HTR-8/SVneo (cell line): ENCODE measurements around the gene ZYX.

Experiments used
- DNase-seq: peaks from one replicate; pipeline ENCODE4 v3.0.0; 2011; ENCODE audit warnings: low spot score, mixed read lengths; ENCODE audit not compliant: insufficient read length
- FAIRE-seq: peaks from 2 replicates; lab custom pipeline; 2011; peaks lifted over from hg19 to GRCh38; lab: Jason Lieb, UNC

The ZYX gene

DNA sequence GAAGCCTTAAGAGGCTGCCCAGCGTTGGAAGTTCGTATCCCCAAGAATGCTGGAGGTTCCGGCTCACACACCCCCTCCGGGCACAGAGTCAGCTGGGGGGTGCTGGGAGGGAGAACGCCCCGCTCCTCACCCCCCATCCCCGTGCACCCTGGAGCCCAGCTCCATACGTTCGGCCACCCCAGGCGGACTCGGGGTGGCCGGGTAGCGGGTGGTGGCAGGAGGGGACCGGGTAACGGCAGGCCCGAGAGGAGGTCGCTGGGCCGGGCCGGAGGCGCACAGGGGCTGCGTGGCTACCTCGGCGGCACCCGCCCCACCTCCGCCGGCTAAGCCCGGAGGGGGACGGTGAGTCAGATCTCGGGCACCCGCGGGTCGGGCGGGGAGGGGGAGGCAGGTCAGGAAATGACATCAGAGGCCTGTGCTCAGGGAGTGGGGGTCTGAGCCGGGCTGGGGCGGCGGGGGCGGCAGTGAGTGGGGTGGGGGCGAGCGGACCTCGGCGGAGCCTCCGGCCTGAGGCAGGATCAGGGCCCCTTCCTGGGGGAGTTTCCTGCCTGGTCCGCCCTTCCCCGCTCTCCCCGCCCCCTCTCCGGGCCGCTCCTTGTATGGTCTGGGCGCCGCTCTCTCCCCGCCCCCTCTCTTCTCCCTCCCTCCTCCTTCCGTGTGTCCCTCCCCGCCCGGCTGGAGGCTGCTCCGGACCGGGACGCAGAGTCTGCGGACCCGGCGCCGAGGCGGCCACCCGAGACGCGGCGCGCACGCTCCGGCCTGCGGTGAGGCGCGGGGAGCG, at the start of gene ZYX:
TSS of gene ZYX (plus strand) at position 700 of the 781 bp plus-strand sequence. CDS start 227 bp downstream, outside the sequence.
- DNase-seq = peak; percentile 86
- FAIRE-seq = no peak

DNA sequence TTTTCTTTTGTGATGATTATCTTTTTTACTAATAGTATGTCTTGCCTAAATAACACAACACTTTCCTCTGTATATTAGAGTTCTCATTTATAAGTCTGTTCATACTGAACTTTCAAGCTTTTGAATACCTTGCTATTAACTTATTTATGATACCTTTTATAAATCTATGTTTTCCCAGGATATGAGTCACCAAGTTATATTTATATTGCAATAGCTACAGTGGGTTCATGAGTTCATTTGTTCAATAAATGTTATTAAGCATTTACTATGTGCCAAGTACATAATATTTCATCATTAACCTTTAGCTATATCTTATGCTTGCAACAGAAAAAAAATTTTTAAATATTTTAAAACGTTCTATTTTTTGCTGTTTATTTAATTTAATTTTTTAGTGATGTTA, 46.9 kb upstream of the ZYX start:
- no peak for FAIRE-seq

GRCh38 chr7:143337216-143337615, 43.9 kb upstream of the ZYX start:
- no peak for FAIRE-seq
- no peak for DNase-seq

More for the DNA sequence above, 46.9 kb upstream of the ZYX start:
- no peak for DNase-seq

DNA sequence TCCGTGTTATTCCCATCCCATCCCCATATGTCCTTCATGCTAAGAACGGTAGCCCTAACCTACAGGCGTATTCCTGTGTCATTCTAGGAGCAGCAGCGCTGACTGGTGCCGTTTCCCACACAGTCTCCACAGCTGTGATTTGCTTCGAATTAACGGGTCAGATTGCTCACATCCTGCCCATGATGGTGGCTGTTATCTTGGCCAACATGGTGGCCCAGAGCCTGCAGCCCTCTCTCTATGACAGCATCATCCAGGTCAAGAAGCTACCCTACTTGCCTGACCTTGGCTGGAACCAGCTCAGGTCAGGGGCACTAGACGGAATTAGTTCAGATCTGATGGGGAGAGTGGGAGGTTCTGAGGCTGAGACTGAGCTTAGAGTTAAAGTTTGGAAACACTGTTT, 39.3 kb upstream of the ZYX start:
- FAIRE-seq = no peak
- DNase-seq = no peak

GRCh38 chr7:143343596-143343995, 37.5 kb upstream of the ZYX start:
- no peak for FAIRE-seq
- no peak for DNase-seq

- DNase-seq (no peak), FAIRE-seq (no peak)
These were observed 35.7 kb upstream of the ZYX start for GRCh38 chr7:143345428-143345900.

DNA sequence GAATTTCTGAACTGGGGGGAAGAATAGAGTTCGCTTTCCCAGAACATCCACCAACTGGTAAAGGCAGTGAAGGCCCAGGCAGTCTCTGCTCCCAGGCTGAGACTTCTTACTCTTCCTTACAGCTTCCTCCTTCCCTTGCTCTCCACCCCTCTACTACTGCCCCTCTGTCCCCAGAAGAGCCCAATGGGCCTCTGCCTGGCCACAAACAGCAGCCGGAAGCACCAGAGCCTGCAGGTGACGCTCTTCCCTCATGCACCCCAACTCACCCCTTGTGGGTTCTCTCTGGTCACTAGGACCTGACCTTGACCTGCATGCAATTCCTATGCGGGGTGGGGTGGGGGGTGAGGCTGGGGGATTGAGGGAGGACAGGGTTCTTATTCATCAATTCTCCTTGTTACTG, 35.1 kb upstream of the ZYX start:
- no peak for FAIRE-seq
- no peak for DNase-seq

- DNase-seq = no peak
- no peak for FAIRE-seq
These were observed 33.2 kb upstream of the ZYX start for GRCh38 chr7:143347950-143348349.

GRCh38 chr7:143351060-143351459, 30.1 kb upstream of the ZYX start:
- FAIRE-seq = no peak

GRCh38 chr7:143351574-143351973, 29.6 kb upstream of the ZYX start:
- DNase-seq = no peak
- no peak for FAIRE-seq

More at GRCh38 chr7:143351060-143351459, 30.1 kb upstream of the ZYX start:
- no peak for DNase-seq

- DNase-seq = no peak
- FAIRE-seq = no peak
These were observed 28.6 kb upstream of the ZYX start for GRCh38 chr7:143352531-143353002.

GRCh38 chr7:143354376-143354775, 26.8 kb upstream of the ZYX start:
- FAIRE-seq = no peak

GRCh38 chr7:143354965-143355364, 26.2 kb upstream of the ZYX start:
- FAIRE-seq = no peak
- no peak for DNase-seq

More at GRCh38 chr7:143354376-143354775, 26.8 kb upstream of the ZYX start:
- no peak for DNase-seq

DNA sequence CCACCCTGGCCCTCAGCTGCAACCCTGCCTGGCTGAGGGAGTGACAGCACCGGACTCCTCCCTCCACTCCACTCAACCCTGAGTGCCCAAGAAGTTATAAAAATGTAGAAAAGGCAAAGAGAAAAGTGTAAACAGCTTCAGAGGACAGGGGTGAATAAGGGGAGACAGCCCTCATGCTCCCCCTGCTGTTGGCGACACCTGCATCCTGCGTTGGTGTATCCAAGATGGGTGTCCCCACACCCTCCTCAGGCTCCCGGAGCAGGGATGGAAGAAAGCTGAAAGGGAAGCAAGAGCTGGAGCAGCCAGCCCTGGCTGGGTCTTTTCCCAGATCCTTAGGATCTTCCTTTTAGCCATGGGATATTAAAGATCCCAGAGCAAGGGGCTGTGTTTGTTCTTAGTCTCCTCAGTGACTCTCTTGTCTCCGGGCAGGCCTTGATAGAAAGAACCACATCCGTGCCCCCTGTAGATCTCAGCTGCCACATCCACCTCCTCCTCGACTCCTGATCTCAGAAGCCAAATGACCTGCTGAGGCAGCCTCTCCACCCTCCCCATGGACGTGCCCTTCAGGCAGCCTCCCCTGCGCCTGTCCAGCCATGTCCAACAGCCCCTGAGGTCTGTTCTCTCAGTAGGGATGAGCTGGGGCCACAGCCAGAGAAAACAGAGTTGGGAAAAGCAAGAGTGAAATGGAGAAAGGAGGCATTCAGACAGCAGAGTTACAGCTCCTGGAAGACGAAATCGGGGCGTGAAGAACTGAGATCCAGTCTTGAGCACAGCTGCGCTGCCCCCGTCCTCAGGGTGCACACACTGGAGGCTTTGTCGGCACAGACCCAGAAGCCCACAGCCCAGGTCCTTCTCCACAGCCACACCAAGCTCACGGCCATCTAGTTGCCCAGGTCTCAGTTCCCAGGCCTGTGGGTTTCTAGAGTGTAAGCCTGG, 25.4 kb upstream of the ZYX start:
- FAIRE-seq (no peak), DNase-seq (no peak)

DNA sequence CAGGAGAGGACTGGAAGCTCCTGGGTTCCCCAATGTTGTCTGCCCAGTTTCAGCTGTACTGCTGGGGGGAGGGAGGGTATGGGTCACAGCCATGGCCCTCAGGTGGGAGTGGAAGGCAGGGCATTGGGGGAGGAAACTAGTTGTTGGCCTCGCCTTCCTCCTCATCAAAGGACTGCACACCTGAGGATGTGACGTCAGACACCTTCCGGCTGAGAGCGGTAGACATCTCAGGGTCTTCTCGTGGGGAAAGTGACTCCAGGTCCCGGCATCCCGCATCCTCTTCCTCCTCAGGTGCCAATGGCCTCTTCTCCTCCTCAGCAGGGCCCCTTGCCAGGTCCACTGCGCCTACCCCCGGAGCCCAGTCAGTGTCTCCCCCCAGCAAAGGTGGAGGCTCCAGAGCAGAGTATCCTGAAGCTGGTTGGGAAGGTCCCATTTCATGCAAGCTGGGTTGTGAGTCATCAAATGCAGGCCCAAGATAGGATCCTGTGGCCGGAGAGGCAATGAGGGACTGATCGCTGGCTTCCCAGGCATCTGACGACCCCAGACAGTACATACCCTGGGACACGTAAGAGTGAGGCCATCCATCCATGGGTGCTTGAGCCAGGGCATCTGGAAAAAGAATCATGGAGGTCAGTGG, 24.6 kb upstream of the ZYX start:
- no peak for DNase-seq
- no peak for FAIRE-seq

DNA sequence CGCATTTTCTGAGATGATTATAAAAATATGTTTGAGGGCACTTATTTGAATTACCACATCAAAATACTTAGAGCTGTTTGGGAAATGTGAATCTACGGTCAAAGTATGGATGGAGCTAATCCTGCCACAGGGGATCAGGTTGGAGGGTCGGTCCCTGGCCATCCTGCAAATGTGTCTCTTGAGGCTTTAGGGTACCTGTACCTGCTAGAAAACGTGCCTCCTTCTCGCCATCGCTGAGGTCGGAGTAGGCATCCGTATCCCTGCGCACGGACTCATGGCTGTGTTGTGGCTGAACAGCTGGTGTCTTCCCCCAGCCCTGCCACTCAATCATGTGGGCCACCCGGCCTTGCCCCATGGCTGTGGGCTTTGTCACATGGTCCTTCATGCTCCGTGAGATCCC, 22.5 kb upstream of the ZYX start:
- FAIRE-seq (no peak), DNase-seq (no peak)

- DNase-seq (no peak), FAIRE-seq (no peak)
These were observed 21.3 kb upstream of the ZYX start for GRCh38 chr7:143359771-143360353.

DNA sequence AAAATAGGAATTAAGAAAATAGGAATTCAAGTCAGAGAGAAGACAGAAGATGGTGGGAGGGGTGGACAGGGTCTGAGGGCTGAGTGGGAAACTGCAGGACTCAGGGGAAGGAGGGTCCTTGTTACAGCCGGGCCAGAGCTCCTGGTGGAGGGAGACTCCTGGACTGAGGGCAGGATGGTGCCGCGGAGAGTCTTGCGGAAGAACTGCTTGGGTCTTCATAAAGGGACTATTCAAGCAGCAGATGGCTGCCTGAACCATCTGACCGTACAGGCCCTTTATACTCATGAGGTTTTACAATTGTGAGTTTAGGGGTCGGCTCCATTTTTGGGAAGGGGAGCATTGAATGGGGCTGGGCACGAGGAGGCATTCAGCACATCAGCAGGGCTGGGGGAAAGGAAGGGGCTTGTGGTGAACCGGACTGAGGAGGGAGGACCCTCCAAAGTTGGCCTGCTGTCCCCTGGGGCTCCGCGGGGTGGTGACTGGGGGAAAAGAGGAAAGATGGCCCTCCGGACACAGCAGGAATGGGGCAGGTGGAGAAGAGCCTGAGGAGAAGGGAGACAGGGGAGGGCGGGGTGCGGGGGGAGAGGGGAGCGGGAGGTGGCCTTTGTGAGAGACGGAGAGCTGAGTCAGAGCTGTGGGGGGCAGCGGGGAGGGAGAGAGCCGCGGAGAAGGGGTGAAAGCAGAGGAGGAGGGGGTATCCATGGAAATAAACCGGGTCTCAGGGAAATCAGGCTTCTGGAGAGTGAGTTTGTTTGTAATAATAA, 20.2 kb upstream of the ZYX start:
- DNase-seq (no peak), FAIRE-seq (no peak)

DNA sequence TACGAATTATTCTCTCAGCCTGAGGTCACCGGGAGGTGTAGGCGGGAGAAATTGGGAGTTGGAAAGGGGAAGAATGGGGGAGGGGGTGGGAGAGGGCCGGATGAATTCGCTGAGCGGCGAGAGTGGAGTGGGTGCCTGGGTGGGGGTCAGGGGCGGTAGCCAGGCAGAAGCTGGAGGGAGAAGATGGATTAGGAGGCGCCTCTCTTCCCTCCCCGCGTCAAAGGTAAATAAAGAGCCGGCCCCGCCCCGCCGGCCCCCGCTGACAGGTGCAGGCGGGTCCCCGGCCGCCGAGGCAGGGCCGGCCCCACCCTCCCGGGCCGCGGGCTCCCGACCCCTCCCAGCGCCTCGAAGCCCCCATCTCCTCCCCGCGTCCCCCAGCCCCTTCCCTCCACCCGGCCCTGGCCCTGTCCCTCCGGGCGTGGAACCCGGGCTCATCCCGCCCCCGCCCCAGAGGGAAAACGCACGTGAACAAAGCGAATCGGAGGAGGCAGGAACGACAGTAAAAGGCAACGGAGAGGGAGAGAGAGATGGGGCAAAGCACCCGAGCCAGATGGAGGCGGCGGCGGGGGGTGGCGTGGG, 19.5 kb upstream of the ZYX start:
- FAIRE-seq (no peak), DNase-seq (no peak)
